CD4-positive, alpha-beta T cell treated with Interleukin-21 for 1 hour (primary cell): ENCODE results near the gene METTL2B.
"Not testable (repeated sequence)": the region's sequence is repeated elsewhere in the genome, so short reads cannot be mapped to it uniquely, and the experiment has no call there.

Experiments
- DNase-seq: peaks from one replicate; pipeline ENCODE4 v3.0.0-alpha.2; 2020

The METTL2B gene

GRCh38 chr7:128529191-128529590 lies 52.6 kb downstream of the METTL2B start:
- not testable (repeated sequence) for DNase-seq

- peak; percentile 69 for DNase-seq
Observed at GRCh38 chr7:128530121-128530854, 53.7 kb downstream of the METTL2B start.

- DNase-seq: no peak
Observed at GRCh38 chr7:128530855-128531104, 54.2 kb downstream of the METTL2B start.

GRCh38 chr7:128531105-128531954 lies 54.8 kb downstream of the METTL2B start:
- DNase-seq: peak; percentile 89

GRCh38 chr7:128531955-128532478 lies 55.5 kb downstream of the METTL2B start:
- DNase-seq: peak; percentile 36

- not testable (repeated sequence) for DNase-seq
Observed at GRCh38 chr7:128532956-128533355, 56.4 kb downstream of the METTL2B start.

- DNase-seq: peak; percentile 51
Observed at GRCh38 chr7:128537410-128537809, 60.9 kb downstream of the METTL2B start.

GRCh38 chr7:128542530-128542929 lies 66.0 kb downstream of the METTL2B start:
- DNase-seq: not testable (repeated sequence)

- DNase-seq: not testable (repeated sequence)
Observed at GRCh38 chr7:128543300-128543699, 66.8 kb downstream of the METTL2B start.

GRCh38 chr7:128546319-128546851 lies 69.8 kb downstream of the METTL2B start:
- not testable (repeated sequence) for DNase-seq

- DNase-seq: no peak
Observed at GRCh38 chr7:128550920-128551319, 74.4 kb downstream of the METTL2B start.

- not testable (repeated sequence) for DNase-seq
Observed at GRCh38 chr7:128554394-128554793, 77.8 kb downstream of the METTL2B start.
